ENCODE results near the gene MYL6. TPM values are rescaled to one million over a fixed set of nuclear protein-coding genes. Genes with fewer than 3 reads are reported as not detected.

MYL6 gene
- total and polyA plus RNA-seq, 10 of the 15 experiments (the other 5 are each of a cell fraction or from before 2014, with no cell fraction given): 1,000 to 4,116 (median 1,828) TPM

DNA sequence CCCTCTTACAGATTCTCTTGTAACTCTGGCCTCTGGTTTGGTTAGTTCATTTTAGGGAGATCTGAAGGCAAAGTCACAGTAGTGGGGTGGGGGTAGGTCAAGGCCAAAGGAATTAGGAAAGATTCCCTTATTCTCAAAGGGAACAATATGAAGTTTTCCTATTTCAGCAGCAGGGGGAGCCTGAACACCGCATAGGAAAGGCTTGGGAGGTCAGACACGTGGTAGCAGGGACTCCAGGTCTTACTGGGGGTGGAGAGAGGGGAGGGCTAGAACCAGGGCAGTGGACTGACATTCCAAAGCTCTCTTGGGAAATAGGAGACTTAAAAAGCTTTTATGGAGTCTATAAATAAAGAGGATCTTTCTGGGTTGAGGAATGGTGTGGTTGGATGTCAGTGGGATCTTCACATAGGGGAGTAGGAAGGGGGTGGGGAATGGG, 38.8 kb upstream of the MYL6 start (continued):
- TF ChIP-seq, protein P1, sequence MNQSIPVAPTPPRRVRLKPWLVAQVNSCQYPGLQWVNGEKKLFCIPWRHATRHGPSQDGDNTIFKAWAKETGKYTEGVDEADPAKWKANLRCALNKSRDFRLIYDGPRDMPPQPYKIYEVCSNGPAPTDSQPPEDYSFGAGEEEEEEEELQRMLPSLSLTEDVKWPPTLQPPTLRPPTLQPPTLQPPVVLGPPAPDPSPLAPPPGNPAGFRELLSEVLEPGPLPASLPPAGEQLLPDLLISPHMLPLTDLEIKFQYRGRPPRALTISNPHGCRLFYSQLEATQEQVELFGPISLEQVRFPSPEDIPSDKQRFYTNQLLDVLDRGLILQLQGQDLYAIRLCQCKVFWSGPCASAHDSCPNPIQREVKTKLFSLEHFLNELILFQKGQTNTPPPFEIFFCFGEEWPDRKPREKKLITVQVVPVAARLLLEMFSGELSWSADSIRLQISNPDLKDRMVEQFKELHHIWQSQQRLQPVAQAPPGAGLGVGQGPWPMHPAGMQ (IDR thresholded peaks at IDR 0.05; ENCODE audit: borderline replicate concordance): no peak
- 0 out of 2 replicates have a peak, but pooled peaks have one; percentile 28 for TF ChIP-seq SMARCA5 (IDR thresholded peaks at IDR 0.05)
- peak; percentile 91 for TF ChIP-seq MXI1 (IDR thresholded peaks at IDR 0.05; ENCODE audit: low read depth, low read length)
- TF ChIP-seq, protein P2, sequence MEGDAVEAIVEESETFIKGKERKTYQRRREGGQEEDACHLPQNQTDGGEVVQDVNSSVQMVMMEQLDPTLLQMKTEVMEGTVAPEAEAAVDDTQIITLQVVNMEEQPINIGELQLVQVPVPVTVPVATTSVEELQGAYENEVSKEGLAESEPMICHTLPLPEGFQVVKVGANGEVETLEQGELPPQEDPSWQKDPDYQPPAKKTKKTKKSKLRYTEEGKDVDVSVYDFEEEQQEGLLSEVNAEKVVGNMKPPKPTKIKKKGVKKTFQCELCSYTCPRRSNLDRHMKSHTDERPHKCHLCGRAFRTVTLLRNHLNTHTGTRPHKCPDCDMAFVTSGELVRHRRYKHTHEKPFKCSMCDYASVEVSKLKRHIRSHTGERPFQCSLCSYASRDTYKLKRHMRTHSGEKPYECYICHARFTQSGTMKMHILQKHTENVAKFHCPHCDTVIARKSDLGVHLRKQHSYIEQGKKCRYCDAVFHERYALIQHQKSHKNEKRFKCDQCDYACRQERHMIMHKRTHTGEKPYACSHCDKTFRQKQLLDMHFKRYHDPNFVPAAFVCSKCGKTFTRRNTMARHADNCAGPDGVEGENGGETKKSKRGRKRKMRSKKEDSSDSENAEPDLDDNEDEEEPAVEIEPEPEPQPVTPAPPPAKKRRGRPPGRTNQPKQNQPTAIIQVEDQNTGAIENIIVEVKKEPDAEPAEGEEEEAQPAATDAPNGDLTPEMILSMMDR (IDR thresholded peaks at IDR 0.05 in 2 of 3, conservative IDR thresholded peaks at IDR 0.05 in 1 of 3; ENCODE audit: control insufficient read depth in 2 of 3, extremely low read depth in 1 of 3, insufficient read depth in 1 of 3, low read depth in 3 of 3, low read length in 3 of 3): peak; percentile 72 to 87 (median 73)
- no peak for TF ChIP-seq RFX5 (IDR thresholded peaks at IDR 0.05; ENCODE audit: low read depth, low read length)
- TF ChIP-seq, protein P3, sequence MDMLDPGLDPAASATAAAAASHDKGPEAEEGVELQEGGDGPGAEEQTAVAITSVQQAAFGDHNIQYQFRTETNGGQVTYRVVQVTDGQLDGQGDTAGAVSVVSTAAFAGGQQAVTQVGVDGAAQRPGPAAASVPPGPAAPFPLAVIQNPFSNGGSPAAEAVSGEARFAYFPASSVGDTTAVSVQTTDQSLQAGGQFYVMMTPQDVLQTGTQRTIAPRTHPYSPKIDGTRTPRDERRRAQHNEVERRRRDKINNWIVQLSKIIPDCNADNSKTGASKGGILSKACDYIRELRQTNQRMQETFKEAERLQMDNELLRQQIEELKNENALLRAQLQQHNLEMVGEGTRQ (IDR thresholded peaks at IDR 0.05; ENCODE audit: borderline replicate concordance, low read depth, low read length): no peak; the same call in none of the 2 replicates
- TF ChIP-seq CBFB (IDR thresholded peaks at IDR 0.05; ENCODE audit: low read depth): no peak
- TF ChIP-seq, protein P4, sequence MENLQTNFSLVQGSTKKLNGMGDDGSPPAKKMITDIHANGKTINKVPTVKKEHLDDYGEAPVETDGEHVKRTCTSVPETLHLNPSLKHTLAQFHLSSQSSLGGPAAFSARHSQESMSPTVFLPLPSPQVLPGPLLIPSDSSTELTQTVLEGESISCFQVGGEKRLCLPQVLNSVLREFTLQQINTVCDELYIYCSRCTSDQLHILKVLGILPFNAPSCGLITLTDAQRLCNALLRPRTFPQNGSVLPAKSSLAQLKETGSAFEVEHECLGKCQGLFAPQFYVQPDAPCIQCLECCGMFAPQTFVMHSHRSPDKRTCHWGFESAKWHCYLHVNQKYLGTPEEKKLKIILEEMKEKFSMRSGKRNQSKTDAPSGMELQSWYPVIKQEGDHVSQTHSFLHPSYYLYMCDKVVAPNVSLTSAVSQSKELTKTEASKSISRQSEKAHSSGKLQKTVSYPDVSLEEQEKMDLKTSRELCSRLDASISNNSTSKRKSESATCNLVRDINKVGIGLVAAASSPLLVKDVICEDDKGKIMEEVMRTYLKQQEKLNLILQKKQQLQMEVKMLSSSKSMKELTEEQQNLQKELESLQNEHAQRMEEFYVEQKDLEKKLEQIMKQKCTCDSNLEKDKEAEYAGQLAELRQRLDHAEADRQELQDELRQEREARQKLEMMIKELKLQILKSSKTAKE (IDR thresholded peaks at IDR 0.05; ENCODE audit: low read depth, poor library complexity, severe bottlenecking): peak; percentile 13
- TF ChIP-seq, protein P5, sequence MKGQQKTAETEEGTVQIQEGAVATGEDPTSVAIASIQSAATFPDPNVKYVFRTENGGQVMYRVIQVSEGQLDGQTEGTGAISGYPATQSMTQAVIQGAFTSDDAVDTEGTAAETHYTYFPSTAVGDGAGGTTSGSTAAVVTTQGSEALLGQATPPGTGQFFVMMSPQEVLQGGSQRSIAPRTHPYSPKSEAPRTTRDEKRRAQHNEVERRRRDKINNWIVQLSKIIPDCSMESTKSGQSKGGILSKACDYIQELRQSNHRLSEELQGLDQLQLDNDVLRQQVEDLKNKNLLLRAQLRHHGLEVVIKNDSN (IDR thresholded peaks at IDR 0.05; ENCODE audit: borderline replicate concordance, extremely low read length, insufficient read depth, low read depth, low read length): peak; percentile 73
- TF ChIP-seq, protein P6, sequence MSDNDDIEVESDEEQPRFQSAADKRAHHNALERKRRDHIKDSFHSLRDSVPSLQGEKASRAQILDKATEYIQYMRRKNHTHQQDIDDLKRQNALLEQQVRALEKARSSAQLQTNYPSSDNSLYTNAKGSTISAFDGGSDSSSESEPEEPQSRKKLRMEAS (IDR thresholded peaks at IDR 0.05; ENCODE audit: low read depth, low read length): peak; percentile 88
- TF ChIP-seq RUNX3 (IDR thresholded peaks at IDR 0.05; ENCODE audit: low read length): peak; percentile 58; the same call in 1 of the 2 replicates
- TF ChIP-seq, protein P7, sequence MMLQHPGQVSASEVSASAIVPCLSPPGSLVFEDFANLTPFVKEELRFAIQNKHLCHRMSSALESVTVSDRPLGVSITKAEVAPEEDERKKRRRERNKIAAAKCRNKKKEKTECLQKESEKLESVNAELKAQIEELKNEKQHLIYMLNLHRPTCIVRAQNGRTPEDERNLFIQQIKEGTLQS (IDR thresholded peaks at IDR 0.05; ENCODE audit: borderline replicate concordance, extremely low read depth, low read depth, low read length): peak; percentile 46; the same call in 1 of the 2 replicates
